Measurements from ENCODE around the gene CDH4. TPM values are rescaled to one million over a fixed set of nuclear protein-coding genes. Genes with fewer than 3 reads are reported as not detected.

Gene CDH4
- total RNA-seq, 1 donor from 2014 or later: 3.2 TPM

GRCh38 chr20:61917474-61918145, 665.5 kb downstream of the CDH4 start:
- Mint-ChIP-seq H3K36me3 (ENCODE audit: low read depth, unreplicated experiment) (peaks cover 3% of the 10 kb centered on the region), H3K27me3 (ENCODE audit: low read depth, unreplicated experiment) (peaks cover 39% of the 10 kb centered on the region), H3K27ac (ENCODE audit: unreplicated experiment) (no peak overlapping the region), H3K4me3 (ENCODE audit: unreplicated experiment) (no peak overlapping the region), H3K9me3 (ENCODE audit: unreplicated experiment) (peaks cover 8% of the 10 kb centered on the region), H3K4me1 (ENCODE audit: low read depth, unreplicated experiment) (no peaks in the 10 kb centered on the region)
- FAIRE-seq (no peak), DNase-seq (ENCODE audit: low read depth) (no peak)
- H3K4me2 ChIP-seq (ENCODE audit: low read length): no peak overlapping the region
- no peaks in the 10 kb centered on the region for H3K79me2 ChIP-seq (ENCODE audit: insufficient read depth, low read length)
- H3K27me3 ChIP-seq (ENCODE audit: insufficient read depth, low read length): no peaks in the 10 kb centered on the region
- peaks cover 12% of the 10 kb centered on the region for H3K9me3 ChIP-seq (ENCODE audit: insufficient read depth, low read depth, low read length)
- H4K20me1 ChIP-seq (ENCODE audit: insufficient read depth, low read length): no peaks in the 10 kb centered on the region
- no peak for TF ChIP-seq EZH2 (IDR thresholded peaks at IDR 0.05; ENCODE audit: insufficient read depth, low read length)
- no peak for TF ChIP-seq CTCF (IDR thresholded peaks at IDR 0.05; ENCODE audit: insufficient read depth, low read depth, low read length)
- no peaks in the 10 kb centered on the region for H3K36me3 ChIP-seq (ENCODE audit: insufficient read depth, low read length)
- no peaks in the 10 kb centered on the region for H3K4me1 ChIP-seq (ENCODE audit: insufficient read depth, low read length)
- H3K4me3 ChIP-seq (ENCODE audit: insufficient read depth, low read depth, low read length): no peak overlapping the region
- no peak overlapping the region for H3K9ac ChIP-seq (ENCODE audit: low read length)
- H2AFZ ChIP-seq (ENCODE audit: low read depth, low read length): no peak overlapping the region
- H3K27ac ChIP-seq (ENCODE audit: low read depth, low read length): no peak overlapping the region

- Histone ChIP-seq H3K27me3 (ENCODE audit: insufficient read depth, low read length) (no peaks in the 10 kb centered on the region), H3K4me2 (ENCODE audit: low read length) (no peak overlapping the region), H2AFZ (ENCODE audit: low read depth, low read length) (no peak overlapping the region), H3K36me3 (ENCODE audit: insufficient read depth, low read length) (no peaks in the 10 kb centered on the region), H3K9me3 (ENCODE audit: insufficient read depth, low read depth, low read length) (peaks cover 12% of the 10 kb centered on the region), H3K79me2 (ENCODE audit: insufficient read depth, low read length) (no peaks in the 10 kb centered on the region), H3K9ac (ENCODE audit: low read length) (no peak overlapping the region), H3K4me1 (ENCODE audit: insufficient read depth, low read length) (peaks cover under 1% of the 10 kb centered on the region), H4K20me1 (ENCODE audit: insufficient read depth, low read length) (no peaks in the 10 kb centered on the region), H3K4me3 (ENCODE audit: insufficient read depth, low read depth, low read length) (no peak overlapping the region), H3K27ac (ENCODE audit: low read depth, low read length) (no peak overlapping the region)
- H3K27me3 Mint-ChIP-seq (ENCODE audit: low read depth, unreplicated experiment): peaks cover 37% of the 10 kb centered on the region
- FAIRE-seq (no peak), DNase-seq (ENCODE audit: low read depth) (no peak)
- peaks cover 3% of the 10 kb centered on the region for H3K36me3 Mint-ChIP-seq (ENCODE audit: low read depth, unreplicated experiment)
- H3K4me3 Mint-ChIP-seq (ENCODE audit: unreplicated experiment): no peak overlapping the region
- H3K27ac Mint-ChIP-seq (ENCODE audit: unreplicated experiment): no peak overlapping the region
- H3K4me1 Mint-ChIP-seq (ENCODE audit: low read depth, unreplicated experiment): no peaks in the 10 kb centered on the region
- H3K9me3 Mint-ChIP-seq (ENCODE audit: unreplicated experiment): peaks cover 8% of the 10 kb centered on the region
- no peak for TF ChIP-seq EZH2 (IDR thresholded peaks at IDR 0.05; ENCODE audit: insufficient read depth, low read length)
- no peak for TF ChIP-seq CTCF (IDR thresholded peaks at IDR 0.05; ENCODE audit: insufficient read depth, low read depth, low read length)
Observed at GRCh38 chr20:61918548-61918947, 666.5 kb downstream of the CDH4 start.

GRCh38 chr20:61919239-61919638, 667.2 kb downstream of the CDH4 start:
- no peaks in the 10 kb centered on the region for H3K79me2 ChIP-seq (ENCODE audit: insufficient read depth, low read length)
- no peak for FAIRE-seq

More at GRCh38 chr20:61919239-61919638, 667.2 kb downstream of the CDH4 start:
- Mint-ChIP-seq H3K27me3 (ENCODE audit: low read depth, unreplicated experiment) (peaks cover 34% of the 10 kb centered on the region), H3K4me1 (ENCODE audit: low read depth, unreplicated experiment) (no peaks in the 10 kb centered on the region), H3K27ac (ENCODE audit: unreplicated experiment) (no peak overlapping the region), H3K4me3 (ENCODE audit: unreplicated experiment) (no peak overlapping the region), H3K36me3 (ENCODE audit: low read depth, unreplicated experiment) (peaks cover 2% of the 10 kb centered on the region), H3K9me3 (ENCODE audit: unreplicated experiment) (peaks cover 8% of the 10 kb centered on the region)
- peaks cover 12% of the 10 kb centered on the region for H3K9me3 ChIP-seq (ENCODE audit: insufficient read depth, low read depth, low read length)
- no peak overlapping the region for H3K27ac ChIP-seq (ENCODE audit: low read depth, low read length)
- H3K4me3 ChIP-seq (ENCODE audit: insufficient read depth, low read depth, low read length): no peak overlapping the region
- TF ChIP-seq EZH2 (IDR thresholded peaks at IDR 0.05; ENCODE audit: insufficient read depth, low read length): no peak
- no peak for TF ChIP-seq CTCF (IDR thresholded peaks at IDR 0.05; ENCODE audit: insufficient read depth, low read depth, low read length)
- DNase-seq (ENCODE audit: low read depth): no peak
- H3K4me2 ChIP-seq (ENCODE audit: low read length): no peak overlapping the region
- no peaks in the 10 kb centered on the region for H4K20me1 ChIP-seq (ENCODE audit: insufficient read depth, low read length)
- no peak overlapping the region for H3K9ac ChIP-seq (ENCODE audit: low read length)
- no peaks in the 10 kb centered on the region for H3K36me3 ChIP-seq (ENCODE audit: insufficient read depth, low read length)
- no peaks in the 10 kb centered on the region for H3K27me3 ChIP-seq (ENCODE audit: insufficient read depth, low read length)
- H3K4me1 ChIP-seq (ENCODE audit: insufficient read depth, low read length): peaks cover 8% of the 10 kb centered on the region
- no peak overlapping the region for H2AFZ ChIP-seq (ENCODE audit: low read depth, low read length)

Measured in astrocyte (in vitro differentiated cells and primary cell).